GM23338 (cell line): Measurements from ENCODE around the gene SBNO1. TPM values are rescaled to one million over a fixed set of nuclear protein-coding genes. Genes with fewer than 3 reads are reported as not detected.

Source experiments
- ATAC-seq: fragments of 200-7000 bp; cut with Tn5 transposase; 3 replicates; pipeline ENCODE4 v1.9.1; 2020
- DNase-seq: peaks from one replicate; pipeline ENCODE4 v3.0.0-alpha.2; 2015; ENCODE audit warnings: low spot score
- H2AFZ ChIP-seq: fragments of 200-600 bp; sonication (generic); 2 replicates; pipeline ENCODE4 v1.8.0; 2016; ENCODE audit warnings: antibody characterized with exemption, mild to moderate bottlenecking, moderate library complexity
- H3F3A ChIP-seq: fragments of 200-600 bp; sonication (generic); replicated peaks from 2 replicates; pipeline ENCODE4 v1.8.0; 2017; ENCODE audit warnings: antibody characterized with exemption, mixed run types, low read depth
- H3K27ac ChIP-seq: fragments of 200-600 bp; sonication (generic); 2 replicates; pipeline ENCODE4 v1.6.1; 2016; ENCODE audit warnings: low read depth
- H3K27me3 ChIP-seq: fragments of 200-600 bp; sonication (generic); 2 replicates; pipeline ENCODE4 v1.8.0; 2016; ENCODE audit warnings: mild to moderate bottlenecking, mixed run types, moderate library complexity; ENCODE audit not compliant: insufficient read depth
- H3K36me3 ChIP-seq: fragments of 200-600 bp; sonication (generic); 2 replicates; pipeline ENCODE4 v1.8.0; 2016; ENCODE audit warnings: mild to moderate bottlenecking; ENCODE audit not compliant: insufficient read depth
- H3K4me1 ChIP-seq: fragments of 200-600 bp; sonication (generic); 2 replicates; pipeline ENCODE4 v1.8.0; 2016; ENCODE audit warnings: mild to moderate bottlenecking, moderate library complexity; ENCODE audit not compliant: insufficient read depth
- H3K4me2 ChIP-seq: fragments of 200-600 bp; sonication (generic); 2 replicates; pipeline ENCODE4 v1.7.1; 2017; ENCODE audit warnings: mixed run types
- H3K4me3 ChIP-seq: fragments of 200-600 bp; sonication (generic); 2 replicates; pipeline ENCODE4 v1.6.1; 2016; ENCODE audit warnings: mixed run types
- H3K79me2 ChIP-seq: fragments of 200-600 bp; sonication (generic); replicated peaks from 2 replicates; pipeline ENCODE4 v1.8.0; 2017; ENCODE audit warnings: mild to moderate bottlenecking; ENCODE audit not compliant: insufficient read depth
- H3K9me2 ChIP-seq: fragments of 200-600 bp; sonication (generic); 2 replicates; pipeline ENCODE4 v1.8.0; 2017; ENCODE audit not compliant: insufficient read depth
- H4K20me1 ChIP-seq: fragments of 200-600 bp; sonication (generic); replicated peaks from 2 replicates; pipeline ENCODE4 v1.8.0; 2017; ENCODE audit warnings: mild to moderate bottlenecking; ENCODE audit not compliant: insufficient read depth
- H3K27ac Mint-ChIP-seq: 2 replicates; pipeline ENCODE4 v1.8.0; 2020; ENCODE audit warnings: inconsistent platforms, mild to moderate bottlenecking, moderate library complexity, mixed read lengths
- H3K27me3 Mint-ChIP-seq: 3 replicates; pipeline ENCODE4 v1.8.0; 2022; ENCODE audit warnings: low read depth, mild to moderate bottlenecking, moderate library complexity, mixed read lengths, inconsistent platforms; ENCODE audit not compliant: insufficient read depth, poor library complexity
- H3K36me3 Mint-ChIP-seq: 3 replicates; pipeline ENCODE4 v1.8.0; 2021; ENCODE audit warnings: low read depth, mild to moderate bottlenecking, inconsistent platforms, moderate library complexity, mixed read lengths
- H3K4me1 Mint-ChIP-seq: 3 replicates; pipeline ENCODE4 v1.8.0; 2020; ENCODE audit warnings: mild to moderate bottlenecking, inconsistent platforms, mixed read lengths
- H3K4me3 Mint-ChIP-seq: 3 replicates; pipeline ENCODE4 v1.8.0; 2021; ENCODE audit warnings: moderate library complexity, mild to moderate bottlenecking, inconsistent platforms, mixed read lengths
- H3K9me3 Mint-ChIP-seq: 3 replicates; pipeline ENCODE4 v1.8.0; 2020; ENCODE audit warnings: moderate library complexity, mild to moderate bottlenecking, inconsistent platforms, mixed read lengths
- CREB1 ChIP-seq: fragments of 250-450 bp; sonication (Bioruptor Pico); IDR thresholded peaks from 2 replicates; pipeline ENCODE4 v1.5.0; 2020; ENCODE audit warnings: low read depth, mild to moderate bottlenecking, moderate library complexity
- EZH2 ChIP-seq: fragments of 200-600 bp; sonication (generic); IDR thresholded peaks from one replicate; pipeline ENCODE4 v1.8.0; 2017; ENCODE audit warnings: antibody characterized with exemption, mild to moderate bottlenecking, low read depth; ENCODE audit not compliant: unreplicated experiment
- JUNB ChIP-seq: IDR thresholded peaks from one replicate; pipeline ENCODE4 v1.6.1; 2016; ENCODE audit warnings: antibody characterized with exemption; ENCODE audit not compliant: unreplicated experiment
- STAT1 ChIP-seq: IDR thresholded peaks from one replicate; pipeline ENCODE4 v1.6.1; 2016; ENCODE audit warnings: antibody characterized with exemption; ENCODE audit not compliant: unreplicated experiment
- ZNF114 ChIP-seq: fragments of 250-450 bp; sonication (Bioruptor Pico); IDR thresholded peaks from 2 replicates; pipeline ENCODE4 v1.5.0; 2020; ENCODE audit warnings: mild to moderate bottlenecking, moderate library complexity
- polyA plus RNA-seq: library from polyadenylated mRNA; unstranded; fragments of >200 nt; fragmentation: Nextera tagmentation; extraction: Ambion mirVana; gene quantifications from 2 replicates; pipeline ENCODE4 v1.2.1, GENCODE V29; 2016
- total RNA-seq: library from RNA; depleted of rRNA; stranded (reverse); fragments of >200 nt; shearing (Covaris generic); gene quantifications from 2 replicates; pipeline ENCODE4 v1.2.3, GENCODE V29; 2014
- TF ChIP-seq, protein P1 (sequence below): IDR thresholded peaks from one replicate; pipeline ENCODE4 v1.6.1; 2018; ENCODE audit warnings: antibody characterized with exemption; ENCODE audit not compliant: unreplicated experiment
- TF ChIP-seq, protein P2 (sequence below), 2 experiments: fragments of 200-600 bp in 1 of 2; sonication (generic) in 1 of 2; conservative IDR thresholded peaks; 2 replicates each; pipeline versions ENCODE4 v1.5.1 to v1.6.1; 2016 to 2017; ENCODE audit warnings: antibody characterized with exemption in 2 of 2, low read depth in 2 of 2, mild to moderate bottlenecking in 2 of 2, moderate library complexity in 1 of 2
- TF ChIP-seq, protein P3 (sequence below): fragments of 250-450 bp; sonication (Bioruptor Pico); IDR thresholded peaks from 2 replicates; pipeline ENCODE4 v1.5.0; 2020; ENCODE audit warnings: mild to moderate bottlenecking, moderate library complexity
- TF ChIP-seq, protein P4 (sequence below): IDR thresholded peaks from 2 replicates; pipeline ENCODE4 v1.6.1; 2016; ENCODE audit warnings: antibody characterized with exemption

The SBNO1 gene
- total and polyA plus RNA-seq, 2 experiments from 2014 or later = 34.9 to 49.5 TPM

DNA sequence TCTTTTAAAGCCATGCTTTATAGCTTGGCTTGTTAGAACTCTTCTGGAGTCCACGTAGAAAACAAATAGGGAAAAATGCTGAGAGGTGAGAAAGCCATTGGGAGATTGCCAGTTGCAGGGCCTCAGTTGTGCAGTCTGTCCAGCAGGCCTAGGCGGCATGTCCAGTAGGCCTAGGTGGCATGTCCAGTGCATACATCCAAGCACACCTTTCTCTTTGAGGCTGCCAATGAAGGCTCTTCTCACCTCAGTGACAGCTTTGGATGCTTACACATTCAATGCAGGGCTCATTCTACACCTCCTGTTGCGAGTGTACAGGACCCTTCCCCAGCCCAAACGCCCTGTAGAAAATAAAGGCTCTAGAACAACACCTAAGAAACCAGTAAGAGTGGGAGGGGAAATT is 106.1 kb downstream of the SBNO1 start:
- Histone ChIP-seq H3F3A (peaks cover 33% of the 10 kb centered on the region; the same call in 1 of the 2 replicates), H3K36me3 (peaks cover 45% of the 10 kb centered on the region), H3K4me1 (no peaks in the 10 kb centered on the region), H3K27me3 (no peaks in the 10 kb centered on the region), H3K79me2 (peaks cover 20% of the 10 kb centered on the region), H3K27ac (peak overlapping the region; percentile 69; the same call in 1 of the 2 replicates), H3K4me3 (no peak overlapping the region), H4K20me1 (peaks cover 20% of the 10 kb centered on the region), H3K4me2 (no peak overlapping the region), H2AFZ (no peak overlapping the region), H3K9me2 (no peaks in the 10 kb centered on the region)
- Mint-ChIP-seq H3K9me3 (peaks cover 4% of the 10 kb centered on the region; the same call in 2 of the 3 replicates), H3K4me3 (no peak overlapping the region), H3K27ac (no peak overlapping the region), H3K27me3 (peaks cover 3% of the 10 kb centered on the region), H3K4me1 (peaks cover 16% of the 10 kb centered on the region), H3K36me3 (peaks cover 90% of the 10 kb centered on the region)
- DNase-seq (no peak), ATAC-seq (no peak)
- TF ChIP-seq JUNB (no peak), STAT1 (no peak), CREB1 (CRISPR knock-in tag) (no peak), EZH2 (no peak), ZNF114 (CRISPR knock-in tag) (no peak)
- TF ChIP-seq, protein P1, sequence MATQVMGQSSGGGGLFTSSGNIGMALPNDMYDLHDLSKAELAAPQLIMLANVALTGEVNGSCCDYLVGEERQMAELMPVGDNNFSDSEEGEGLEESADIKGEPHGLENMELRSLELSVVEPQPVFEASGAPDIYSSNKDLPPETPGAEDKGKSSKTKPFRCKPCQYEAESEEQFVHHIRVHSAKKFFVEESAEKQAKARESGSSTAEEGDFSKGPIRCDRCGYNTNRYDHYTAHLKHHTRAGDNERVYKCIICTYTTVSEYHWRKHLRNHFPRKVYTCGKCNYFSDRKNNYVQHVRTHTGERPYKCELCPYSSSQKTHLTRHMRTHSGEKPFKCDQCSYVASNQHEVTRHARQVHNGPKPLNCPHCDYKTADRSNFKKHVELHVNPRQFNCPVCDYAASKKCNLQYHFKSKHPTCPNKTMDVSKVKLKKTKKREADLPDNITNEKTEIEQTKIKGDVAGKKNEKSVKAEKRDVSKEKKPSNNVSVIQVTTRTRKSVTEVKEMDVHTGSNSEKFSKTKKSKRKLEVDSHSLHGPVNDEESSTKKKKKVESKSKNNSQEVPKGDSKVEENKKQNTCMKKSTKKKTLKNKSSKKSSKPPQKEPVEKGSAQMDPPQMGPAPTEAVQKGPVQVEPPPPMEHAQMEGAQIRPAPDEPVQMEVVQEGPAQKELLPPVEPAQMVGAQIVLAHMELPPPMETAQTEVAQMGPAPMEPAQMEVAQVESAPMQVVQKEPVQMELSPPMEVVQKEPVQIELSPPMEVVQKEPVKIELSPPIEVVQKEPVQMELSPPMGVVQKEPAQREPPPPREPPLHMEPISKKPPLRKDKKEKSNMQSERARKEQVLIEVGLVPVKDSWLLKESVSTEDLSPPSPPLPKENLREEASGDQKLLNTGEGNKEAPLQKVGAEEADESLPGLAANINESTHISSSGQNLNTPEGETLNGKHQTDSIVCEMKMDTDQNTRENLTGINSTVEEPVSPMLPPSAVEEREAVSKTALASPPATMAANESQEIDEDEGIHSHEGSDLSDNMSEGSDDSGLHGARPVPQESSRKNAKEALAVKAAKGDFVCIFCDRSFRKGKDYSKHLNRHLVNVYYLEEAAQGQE = no peak
- TF ChIP-seq, protein P2, sequence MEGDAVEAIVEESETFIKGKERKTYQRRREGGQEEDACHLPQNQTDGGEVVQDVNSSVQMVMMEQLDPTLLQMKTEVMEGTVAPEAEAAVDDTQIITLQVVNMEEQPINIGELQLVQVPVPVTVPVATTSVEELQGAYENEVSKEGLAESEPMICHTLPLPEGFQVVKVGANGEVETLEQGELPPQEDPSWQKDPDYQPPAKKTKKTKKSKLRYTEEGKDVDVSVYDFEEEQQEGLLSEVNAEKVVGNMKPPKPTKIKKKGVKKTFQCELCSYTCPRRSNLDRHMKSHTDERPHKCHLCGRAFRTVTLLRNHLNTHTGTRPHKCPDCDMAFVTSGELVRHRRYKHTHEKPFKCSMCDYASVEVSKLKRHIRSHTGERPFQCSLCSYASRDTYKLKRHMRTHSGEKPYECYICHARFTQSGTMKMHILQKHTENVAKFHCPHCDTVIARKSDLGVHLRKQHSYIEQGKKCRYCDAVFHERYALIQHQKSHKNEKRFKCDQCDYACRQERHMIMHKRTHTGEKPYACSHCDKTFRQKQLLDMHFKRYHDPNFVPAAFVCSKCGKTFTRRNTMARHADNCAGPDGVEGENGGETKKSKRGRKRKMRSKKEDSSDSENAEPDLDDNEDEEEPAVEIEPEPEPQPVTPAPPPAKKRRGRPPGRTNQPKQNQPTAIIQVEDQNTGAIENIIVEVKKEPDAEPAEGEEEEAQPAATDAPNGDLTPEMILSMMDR (conservative IDR thresholded peaks at IDR 0.05; ENCODE audit: low read depth in 2 of 2) = no peak
- TF ChIP-seq, protein P3, sequence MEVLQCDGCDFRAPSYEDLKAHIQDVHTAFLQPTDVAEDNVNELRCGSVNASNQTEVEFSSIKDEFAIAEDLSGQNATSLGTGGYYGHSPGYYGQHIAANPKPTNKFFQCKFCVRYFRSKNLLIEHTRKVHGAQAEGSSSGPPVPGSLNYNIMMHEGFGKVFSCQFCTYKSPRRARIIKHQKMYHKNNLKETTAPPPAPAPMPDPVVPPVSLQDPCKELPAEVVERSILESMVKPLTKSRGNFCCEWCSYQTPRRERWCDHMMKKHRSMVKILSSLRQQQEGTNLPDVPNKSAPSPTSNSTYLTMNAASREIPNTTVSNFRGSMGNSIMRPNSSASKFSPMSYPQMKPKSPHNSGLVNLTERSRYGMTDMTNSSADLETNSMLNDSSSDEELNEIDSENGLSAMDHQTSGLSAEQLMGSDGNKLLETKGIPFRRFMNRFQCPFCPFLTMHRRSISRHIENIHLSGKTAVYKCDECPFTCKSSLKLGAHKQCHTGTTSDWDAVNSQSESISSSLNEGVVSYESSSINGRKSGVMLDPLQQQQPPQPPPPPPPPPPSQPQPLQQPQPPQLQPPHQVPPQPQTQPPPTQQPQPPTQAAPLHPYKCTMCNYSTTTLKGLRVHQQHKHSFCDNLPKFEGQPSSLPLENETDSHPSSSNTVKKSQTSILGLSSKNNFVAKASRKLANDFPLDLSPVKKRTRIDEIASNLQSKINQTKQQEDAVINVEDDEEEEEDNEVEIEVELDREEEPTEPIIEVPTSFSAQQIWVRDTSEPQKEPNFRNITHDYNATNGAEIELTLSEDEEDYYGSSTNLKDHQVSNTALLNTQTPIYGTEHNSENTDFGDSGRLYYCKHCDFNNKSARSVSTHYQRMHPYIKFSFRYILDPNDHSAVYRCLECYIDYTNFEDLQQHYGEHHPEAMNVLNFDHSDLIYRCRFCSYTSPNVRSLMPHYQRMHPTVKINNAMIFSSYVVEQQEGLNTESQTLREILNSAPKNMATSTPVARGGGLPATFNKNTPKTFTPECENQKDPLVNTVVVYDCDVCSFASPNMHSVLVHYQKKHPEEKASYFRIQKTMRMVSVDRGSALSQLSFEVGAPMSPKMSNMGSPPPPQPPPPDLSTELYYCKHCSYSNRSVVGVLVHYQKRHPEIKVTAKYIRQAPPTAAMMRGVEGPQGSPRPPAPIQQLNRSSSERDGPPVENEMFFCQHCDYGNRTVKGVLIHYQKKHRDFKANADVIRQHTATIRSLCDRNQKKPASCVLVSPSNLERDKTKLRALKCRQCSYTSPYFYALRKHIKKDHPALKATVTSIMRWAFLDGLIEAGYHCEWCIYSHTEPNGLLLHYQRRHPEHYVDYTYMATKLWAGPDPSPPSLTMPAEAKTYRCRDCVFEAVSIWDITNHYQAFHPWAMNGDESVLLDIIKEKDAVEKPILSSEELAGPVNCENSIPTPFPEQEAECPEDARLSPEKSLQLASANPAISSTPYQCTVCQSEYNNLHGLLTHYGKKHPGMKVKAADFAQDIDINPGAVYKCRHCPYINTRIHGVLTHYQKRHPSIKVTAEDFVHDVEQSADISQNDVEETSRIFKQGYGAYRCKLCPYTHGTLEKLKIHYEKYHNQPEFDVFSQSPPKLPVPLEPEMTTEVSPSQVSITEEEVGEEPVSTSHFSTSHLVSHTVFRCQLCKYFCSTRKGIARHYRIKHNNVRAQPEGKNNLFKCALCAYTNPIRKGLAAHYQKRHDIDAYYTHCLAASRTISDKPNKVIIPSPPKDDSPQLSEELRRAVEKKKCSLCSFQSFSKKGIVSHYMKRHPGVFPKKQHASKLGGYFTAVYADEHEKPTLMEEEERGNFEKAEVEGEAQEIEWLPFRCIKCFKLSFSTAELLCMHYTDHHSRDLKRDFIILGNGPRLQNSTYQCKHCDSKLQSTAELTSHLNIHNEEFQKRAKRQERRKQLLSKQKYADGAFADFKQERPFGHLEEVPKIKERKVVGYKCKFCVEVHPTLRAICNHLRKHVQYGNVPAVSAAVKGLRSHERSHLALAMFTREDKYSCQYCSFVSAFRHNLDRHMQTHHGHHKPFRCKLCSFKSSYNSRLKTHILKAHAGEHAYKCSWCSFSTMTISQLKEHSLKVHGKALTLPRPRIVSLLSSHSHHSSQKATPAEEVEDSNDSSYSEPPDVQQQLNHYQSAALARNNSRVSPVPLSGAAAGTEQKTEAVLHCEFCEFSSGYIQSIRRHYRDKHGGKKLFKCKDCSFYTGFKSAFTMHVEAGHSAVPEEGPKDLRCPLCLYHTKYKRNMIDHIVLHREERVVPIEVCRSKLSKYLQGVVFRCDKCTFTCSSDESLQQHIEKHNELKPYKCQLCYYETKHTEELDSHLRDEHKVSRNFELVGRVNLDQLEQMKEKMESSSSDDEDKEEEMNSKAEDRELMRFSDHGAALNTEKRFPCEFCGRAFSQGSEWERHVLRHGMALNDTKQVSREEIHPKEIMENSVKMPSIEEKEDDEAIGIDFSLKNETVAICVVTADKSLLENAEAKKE (CRISPR knock-in tag) = no peak
- TF ChIP-seq, protein P4, sequence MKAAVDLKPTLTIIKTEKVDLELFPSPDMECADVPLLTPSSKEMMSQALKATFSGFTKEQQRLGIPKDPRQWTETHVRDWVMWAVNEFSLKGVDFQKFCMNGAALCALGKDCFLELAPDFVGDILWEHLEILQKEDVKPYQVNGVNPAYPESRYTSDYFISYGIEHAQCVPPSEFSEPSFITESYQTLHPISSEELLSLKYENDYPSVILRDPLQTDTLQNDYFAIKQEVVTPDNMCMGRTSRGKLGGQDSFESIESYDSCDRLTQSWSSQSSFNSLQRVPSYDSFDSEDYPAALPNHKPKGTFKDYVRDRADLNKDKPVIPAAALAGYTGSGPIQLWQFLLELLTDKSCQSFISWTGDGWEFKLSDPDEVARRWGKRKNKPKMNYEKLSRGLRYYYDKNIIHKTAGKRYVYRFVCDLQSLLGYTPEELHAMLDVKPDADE = no peak
